Pancreas (tissue), 10 donors: ENCODE data around the gene THAP3. TPM values are rescaled to one million over a fixed set of nuclear protein-coding genes. Genes with fewer than 3 reads are reported as not detected.
"Not testable (repeated sequence)": the region's sequence is repeated elsewhere in the genome, so short reads cannot be mapped to it uniquely, and the experiment has no call there.

Experiments
- ATAC-seq, 4 donors: fragments of 200-7000 bp; cut with Tn5 transposase; one replicate each; pipeline versions ENCODE4 v1.8.0 to v1.9.1; 2020; ENCODE audit warnings: mild to moderate bottlenecking in 4 of 4, moderate library complexity in 4 of 4
- DNase-seq, 6 donors: peaks; one replicate each; pipeline ENCODE4 v3.0.0-alpha.2; 2020
- FAIRE-seq: peaks from 2 replicates; lab custom pipeline; 2012; peaks lifted over from hg19 to GRCh38; lab: Jason Lieb, UNC
- H3K27ac ChIP-seq, 4 donors: fragments of 200-600 bp; sonication (generic); 1 replicate in 3 of 4; 2 replicates in 1 of 4; pipeline versions ENCODE4 v1.5.0 to v1.8.0; 2020
- H3K27me3 ChIP-seq, 4 donors: fragments of 200-600 bp; one replicate each; pipeline ENCODE4 v1.8.0; 2021
- H3K36me3 ChIP-seq, 3 donors: fragments of 200-600 bp; sonication (generic) in 1 of 3; one replicate each; pipeline versions ENCODE4 v1.5.0 to v1.8.0; 2020 to 2021
- H3K4me1 ChIP-seq, 3 donors: fragments of 200-600 bp; one replicate each; pipeline ENCODE4 v1.8.0; 2021
- H3K4me3 ChIP-seq, 4 donors: fragments of 200-600 bp; sonication (generic) in 2 of 4; one replicate each; pipeline versions ENCODE4 v1.5.0 to v1.8.0; 2020 to 2021
- H3K9me3 ChIP-seq, 4 donors: fragments of 200-600 bp; one replicate each; pipeline ENCODE4 v1.8.0; 2021
- WGBS, 2 donors: extraction: QIAGEN DNeasy Blood & Tissue Kit; methylation state at CpG; one replicate each; pipeline ENCODE4 v1.1.7; 2013; 5-methylcytosine and 5-hydroxymethylcytosine counted together
- intact Hi-C, 3 donors: fragments of 100-400 bp; cut with DNase I; formaldehyde crosslinking; loops; one replicate each; pipeline versions ENCODE4 v1.11.1 to v1.14.2; 2022
- polyA plus RNA-seq, 2 donors: library from polyadenylated mRNA; stranded (reverse); fragments of 200-250 nt; gene quantifications; one replicate each; pipeline ENCODE4 v1.2.3, GENCODE V29; 2013
- total RNA-seq, 6 donors: library from RNA; stranded (reverse); fragmentation: NEBNext Ultra II Directional in 4 of 6; extraction: Animal tissue kit (Norgen Biotek cat#: 25700) in 4 of 6; gene quantifications; one replicate each; pipeline versions ENCODE4 v1.2.1 to v1.2.4, GENCODE V29; 2021 to 2023
- TF ChIP-seq, protein P1 (sequence below), 4 donors: fragments of 200-600 bp; sonication (generic) in 3 of 4; IDR thresholded peaks; one replicate each; pipeline versions ENCODE4 v1.5.0 to v1.8.0; 2021; ENCODE audit warnings: antibody characterized with exemption in 4 of 4
- donor health status: healthy with polysubstance abuse.
- donor health status: DM: no; HTN: no; CAD: no; lungs with moderate emphysema.
- donor health status: DM: no; HTN: no; CAD: no.
- donor health status: control.
- donor health status: control.
- donor health status: Bipolar disorder and iron deficiency.
- donor health status: DM: yes; HTN: yes; CAD: no.
- donor health status: DM: no; HTN: no; CAD: no.
- donor health status: DM: no; HTN: no; CAD: no.
- donor health status: DM: yes; HTN: yes; CAD: no.

Gene THAP3
- total and polyA plus RNA-seq, 8 donors: 6.9 to 28.0 (median 9.2) TPM

DNA sequence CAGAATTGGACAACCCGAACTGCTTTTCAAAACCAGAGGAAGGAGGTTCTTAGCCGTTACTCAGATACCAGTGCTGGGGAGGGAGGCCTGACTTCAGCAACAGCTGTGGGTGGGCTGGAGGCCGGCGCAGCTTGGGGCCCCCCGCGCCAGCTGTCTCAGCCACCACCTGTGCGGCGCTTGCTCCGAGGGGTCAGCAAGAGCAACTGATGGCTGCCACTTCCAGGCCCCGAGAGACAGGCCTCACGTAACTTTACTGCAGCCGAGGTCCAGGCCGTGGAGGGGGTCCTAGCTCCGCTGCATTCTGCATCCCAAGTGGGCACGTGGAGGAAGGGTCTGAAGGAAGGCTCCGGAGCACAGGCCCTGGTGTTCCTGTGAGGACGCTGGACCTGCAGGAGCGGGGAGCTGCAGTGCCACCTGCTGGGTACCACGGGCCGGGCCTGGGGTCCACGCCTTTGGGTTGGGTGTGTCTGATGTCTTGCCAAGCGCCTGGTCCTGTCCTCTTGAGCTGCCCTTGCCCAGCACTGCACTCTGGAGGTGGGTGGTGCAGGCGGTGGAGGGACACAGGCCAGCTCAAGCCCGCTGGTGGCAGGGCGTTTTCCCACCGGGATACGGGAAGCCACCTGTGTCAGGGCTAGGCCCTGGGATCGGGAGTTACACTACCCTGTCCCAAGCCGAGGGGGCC is 9.8 kb downstream of the THAP3 start:
- 65 to 69% methylated on average over 29 of the region's 29 CpGs for WGBS, 2 donors
- FAIRE-seq (no peak), DNase-seq (peak; percentile 47 to 89 (median 77)), ATAC-seq (peak; percentile 63 to 85 (median 80))
- Histone ChIP-seq H3K27me3 (no peaks in the 10 kb centered on the region), H3K36me3 (peaks cover 0 to 46% (median 15%) of the 10 kb centered on the region in 3 donors), H3K27ac (no peak overlapping the region), H3K9me3 (no peaks in the 10 kb centered on the region), H3K4me1 (peaks cover 0 to 4% (median 0%) of the 10 kb centered on the region in 3 donors), H3K4me3 (no peak overlapping the region)
- intact Hi-C loops: no loop called here
- TF ChIP-seq, protein P1, sequence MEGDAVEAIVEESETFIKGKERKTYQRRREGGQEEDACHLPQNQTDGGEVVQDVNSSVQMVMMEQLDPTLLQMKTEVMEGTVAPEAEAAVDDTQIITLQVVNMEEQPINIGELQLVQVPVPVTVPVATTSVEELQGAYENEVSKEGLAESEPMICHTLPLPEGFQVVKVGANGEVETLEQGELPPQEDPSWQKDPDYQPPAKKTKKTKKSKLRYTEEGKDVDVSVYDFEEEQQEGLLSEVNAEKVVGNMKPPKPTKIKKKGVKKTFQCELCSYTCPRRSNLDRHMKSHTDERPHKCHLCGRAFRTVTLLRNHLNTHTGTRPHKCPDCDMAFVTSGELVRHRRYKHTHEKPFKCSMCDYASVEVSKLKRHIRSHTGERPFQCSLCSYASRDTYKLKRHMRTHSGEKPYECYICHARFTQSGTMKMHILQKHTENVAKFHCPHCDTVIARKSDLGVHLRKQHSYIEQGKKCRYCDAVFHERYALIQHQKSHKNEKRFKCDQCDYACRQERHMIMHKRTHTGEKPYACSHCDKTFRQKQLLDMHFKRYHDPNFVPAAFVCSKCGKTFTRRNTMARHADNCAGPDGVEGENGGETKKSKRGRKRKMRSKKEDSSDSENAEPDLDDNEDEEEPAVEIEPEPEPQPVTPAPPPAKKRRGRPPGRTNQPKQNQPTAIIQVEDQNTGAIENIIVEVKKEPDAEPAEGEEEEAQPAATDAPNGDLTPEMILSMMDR (IDR thresholded peaks at IDR 0.05): peak in 3 of 4 donors; percentile 21 to 38 (median 22)

DNA sequence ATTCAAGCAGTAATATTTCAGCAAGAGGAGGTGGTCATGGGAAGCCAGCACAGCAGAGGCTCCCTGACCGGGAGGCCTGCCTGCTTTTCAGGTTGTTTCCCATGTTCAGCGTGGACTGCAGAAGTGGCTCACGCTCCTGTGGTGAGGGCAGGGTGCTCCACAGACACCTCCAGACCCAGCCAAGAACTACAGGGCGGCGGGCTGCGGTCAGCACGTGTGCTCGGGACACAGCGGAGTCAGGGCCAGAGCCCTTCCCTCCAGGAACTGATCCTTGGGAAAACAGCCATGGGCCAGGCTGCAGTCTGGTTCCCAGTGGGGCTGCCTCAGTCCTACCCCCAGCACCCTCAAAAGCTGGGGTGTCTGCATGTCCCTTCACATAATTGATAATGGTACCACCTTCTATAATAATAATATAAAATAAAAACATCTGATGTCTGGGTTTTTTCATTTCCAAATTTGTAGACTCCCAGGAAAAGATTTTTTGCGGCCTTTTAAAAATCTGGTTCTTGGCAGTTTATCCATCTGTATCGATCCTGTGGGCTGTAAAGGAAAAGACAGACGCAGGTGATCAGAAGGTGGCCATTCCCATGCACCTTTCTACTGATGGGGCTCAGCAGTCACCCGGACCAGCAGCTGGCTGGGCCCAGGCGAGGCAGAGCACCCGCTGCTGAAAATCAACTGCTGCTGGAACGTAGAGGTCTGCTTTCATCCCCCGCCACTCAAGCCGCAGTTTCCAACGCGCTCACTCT is 10.7 kb downstream of the THAP3 start:
- DNase-seq: peak in 1 of 6 donors; percentile 73
- ATAC-seq: peak; percentile 15 to 55 (median 44)
- Histone ChIP-seq H3K27ac (peak overlapping the region in 1 of 4 donors; percentile 17), H3K36me3 (peaks cover 0 to 47% (median 15%) of the 10 kb centered on the region in 3 donors), H3K27me3 (no peaks in the 10 kb centered on the region), H3K4me1 (peaks cover 0 to 4% (median 0%) of the 10 kb centered on the region in 3 donors), H3K4me3 (no peak overlapping the region), H3K9me3 (no peaks in the 10 kb centered on the region)
- TF ChIP-seq, protein P1 (IDR thresholded peaks at IDR 0.05): no peak
- 56 to 58% methylated on average over 20 of the region's 20 CpGs for WGBS, 2 donors
- intact Hi-C loops: no loop called here
- FAIRE-seq: no peak

DNA sequence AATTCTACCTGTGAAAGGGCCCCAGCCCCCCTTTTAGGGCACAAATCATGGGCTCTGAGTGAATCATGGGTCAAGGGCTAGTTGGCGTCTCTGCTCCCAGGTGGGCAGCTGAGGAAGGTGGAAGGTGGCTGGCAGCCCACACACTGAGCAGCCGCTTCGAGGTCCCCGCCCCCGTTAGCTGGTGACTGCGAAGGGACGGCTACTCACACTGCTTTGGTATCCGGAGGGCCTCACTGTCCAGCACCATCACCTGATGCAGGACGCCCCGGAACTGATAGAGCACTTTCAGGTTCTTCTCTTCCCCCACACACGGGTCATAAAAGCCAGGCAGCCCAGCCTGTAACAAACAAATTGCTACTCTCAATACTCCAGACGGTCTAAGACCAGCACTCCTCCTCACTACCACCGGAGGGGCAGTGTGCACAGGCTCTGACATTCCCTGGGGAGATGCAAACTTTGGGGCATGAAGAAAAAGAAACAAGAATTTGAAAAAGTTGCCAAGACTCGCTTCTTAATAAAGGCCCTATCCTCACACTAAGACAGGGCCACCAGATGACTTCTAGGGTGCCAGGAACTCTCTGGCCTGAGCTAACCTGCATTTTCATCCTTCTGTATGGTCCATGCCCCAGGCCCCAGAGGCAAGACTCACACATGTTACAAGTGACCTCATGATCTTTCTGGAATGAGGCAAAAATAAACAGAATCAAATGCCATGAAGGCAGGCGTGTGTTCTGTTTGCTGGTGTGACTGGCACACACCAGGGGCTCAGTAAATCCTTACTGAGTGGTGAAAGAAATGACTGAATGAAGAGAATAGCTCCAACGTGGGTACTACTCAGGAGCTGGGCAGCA is 11.5 kb downstream of the THAP3 start:
- Histone ChIP-seq H3K27ac (peak overlapping the region in 1 of 4 donors; percentile 17), H3K4me3 (no peak overlapping the region), H3K27me3 (no peaks in the 10 kb centered on the region), H3K9me3 (no peaks in the 10 kb centered on the region), H3K4me1 (peaks cover 0 to 4% (median 0%) of the 10 kb centered on the region in 3 donors), H3K36me3 (peaks cover 0 to 50% (median 15%) of the 10 kb centered on the region in 3 donors)
- peak in 1 of 4 donors; percentile 10 for ATAC-seq
- intact Hi-C loops: no loop called here
- DNase-seq: no peak
- 69 to 70% methylated on average over 16 of the region's 16 CpGs for WGBS, 2 donors
- FAIRE-seq: no peak
- TF ChIP-seq, protein P1 (IDR thresholded peaks at IDR 0.05): no peak

DNA sequence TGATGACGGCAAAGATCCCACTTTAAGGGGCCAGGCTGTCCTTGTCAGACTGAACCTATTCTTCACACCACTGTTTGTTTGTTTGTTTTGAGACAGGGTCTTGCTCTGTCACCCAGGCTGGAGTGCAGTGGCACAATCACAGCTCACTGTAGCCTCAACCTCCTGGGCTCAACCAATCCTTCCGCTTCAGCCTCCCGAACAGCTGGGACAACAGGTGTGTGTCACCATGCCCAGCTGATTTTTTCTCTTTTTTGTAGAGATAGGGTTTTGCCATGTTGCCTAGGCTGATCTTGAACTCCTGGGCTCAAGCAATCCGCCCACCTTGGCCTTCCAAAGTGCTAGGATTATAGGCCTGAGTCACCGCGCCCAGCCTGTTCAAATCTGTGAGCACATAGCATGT is 12.1 kb downstream of the THAP3 start:
- H3K4me3 ChIP-seq, H3K27me3 ChIP-seq, DNase-seq, H3K27ac ChIP-seq, ATAC-seq, FAIRE-seq, intact Hi-C loops, H3K4me1 ChIP-seq, H3K9me3 ChIP-seq: not testable (repeated sequence)
- H3K36me3 ChIP-seq: peaks cover 0 to 50% (median 15%) of the 10 kb centered on the region in 3 donors
- 90 to 96% methylated on average over 6 of the region's 6 CpGs for WGBS, 2 donors

DNA sequence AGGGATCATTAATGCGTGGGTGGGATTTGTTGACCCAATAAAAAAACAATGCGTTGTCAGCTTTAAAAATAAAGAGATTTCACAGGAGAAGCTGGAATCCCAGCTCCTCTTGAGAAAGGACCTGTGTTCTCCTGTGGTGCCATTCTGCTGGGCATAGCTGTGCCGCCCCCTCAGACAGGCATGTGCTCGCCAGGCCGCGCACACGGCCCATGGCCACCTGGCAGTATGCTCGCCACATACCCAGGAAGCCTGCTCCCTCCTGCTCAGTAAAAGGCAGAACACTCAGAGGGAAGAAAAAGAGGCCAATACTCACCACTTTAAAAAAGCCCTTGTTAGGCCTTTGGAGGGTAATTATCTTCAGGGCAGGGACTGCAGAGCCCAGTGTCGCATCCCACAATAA is 13.1 kb downstream of the THAP3 start:
- no peaks in the 10 kb centered on the region for H3K9me3 ChIP-seq
- no peaks in the 10 kb centered on the region for H3K27me3 ChIP-seq
- peaks cover 0 to 4% (median 0%) of the 10 kb centered on the region in 3 donors for H3K4me1 ChIP-seq
- intact Hi-C loops: no loop called here
- TF ChIP-seq, protein P1 (IDR thresholded peaks at IDR 0.05): no peak
- peaks cover 0 to 47% (median 9%) of the 10 kb centered on the region in 3 donors for H3K36me3 ChIP-seq
- H3K27ac ChIP-seq: no peak overlapping the region
- FAIRE-seq: no peak
- 90 to 94% methylated on average over 9 of the region's 9 CpGs for WGBS, 2 donors
- ATAC-seq: no peak
- no peak overlapping the region for H3K4me3 ChIP-seq
- no peak for DNase-seq
